HCT116 (cell line): ENCODE measurements around the gene GYS1. TPM values are rescaled to one million over a fixed set of nuclear protein-coding genes. Genes with fewer than 3 reads are reported as not detected.
"Not testable (repeated sequence)": the region's sequence is repeated elsewhere in the genome, so short reads cannot be mapped to it uniquely, and the experiment has no call there.

Experiments
- ATAC-seq: fragments of 200-7000 bp; cut with Tn5 transposase; 2 replicates; pipeline ENCODE4 v1.9.1; 2020; ENCODE audit warnings: mild to moderate bottlenecking, moderate library complexity
- BruUV-seq: library from RNA; stranded (reverse); fragments of 400-500 nt; replicated peaks from 2 replicates; lab custom pipeline; 2021; lab: Mats Ljungman, UMichigan
- CTCF ChIA-PET: fragments of 300-600 bp; sonication (Branson Sonifier 250); formaldehyde crosslinking; loops from one replicate; lab custom pipeline; 2021; ENCODE audit warnings: antibody characterized with exemption; lab: Charles Lee
- POLR2A ChIA-PET: fragments of 300-600, 350-600 bp; sonication (Branson Sonifier 250); formaldehyde crosslinking; loops from one replicate; lab custom pipeline; 2021; ENCODE audit warnings: antibody characterized with exemption; lab: Charles Lee
- RAD21 ChIA-PET, 2 experiments: fragments of 300-600 bp; sonication (Branson Sonifier 250); formaldehyde crosslinking; loops; one replicate each; lab custom pipeline; 2023; ENCODE audit warnings: low total read pairs in 2 of 2; ENCODE audit not compliant: uncharacterized antibody in 2 of 2, unreplicated experiment in 2 of 2, low non-redundant PET in 1 of 2; lab: Charles Lee
- DNase-seq: peaks from one replicate; pipeline ENCODE4 v3.0.0-alpha.2; 2010; ENCODE audit warnings: low read depth, low spot score
- H2AFZ ChIP-seq: fragments of 200-600 bp; shearing (Covaris generic), sonication (generic); 2 replicates; pipeline ENCODE4 v1.6.1; 2017; ENCODE audit warnings: low read depth, mixed run types, mixed read lengths, antibody characterized with exemption, low read length; ENCODE audit not compliant: poor library complexity, severe bottlenecking
- H3K27ac ChIP-seq: 2 replicates; pipeline ENCODE4 v1.5.1; 2012; ENCODE audit warnings: low read depth, low read length
- H3K27me3 ChIP-seq: fragments of 200-600 bp; sonication (generic); 2 replicates; pipeline ENCODE4 v1.6.1; 2016; ENCODE audit warnings: mixed run types, low read length, mixed read lengths; ENCODE audit not compliant: insufficient read depth
- H3K36me3 ChIP-seq, 2 experiments: fragments of 200-500 bp in 1 of 2; fragments of 200-600 bp in 1 of 2; sonication (Bioruptor generic) in 1 of 2; sonication (generic) in 1 of 2; 2 replicates each; pipeline versions ENCODE4 v1.5.1 to v1.6.1; 2014 to 2016; ENCODE audit warnings: low read length in 2 of 2, inconsistent platforms in 1 of 2, mixed read lengths in 1 of 2, mixed run types in 1 of 2; ENCODE audit not compliant: insufficient read depth in 2 of 2, control insufficient read depth in 1 of 2
- H3K4me1 ChIP-seq, 2 experiments: fragments of 200-600 bp in 1 of 2; sonication (generic) in 1 of 2; 2 replicates each; pipeline versions ENCODE4 v1.5.1 to v1.6.1; 2012 to 2017; ENCODE audit warnings: low read length in 2 of 2, inconsistent platforms in 1 of 2, mild to moderate bottlenecking in 1 of 2, mixed read lengths in 1 of 2, mixed run types in 1 of 2, moderate library complexity in 1 of 2; ENCODE audit not compliant: insufficient read depth in 2 of 2, control insufficient read depth in 1 of 2
- H3K4me2 ChIP-seq: fragments of 200-600 bp; sonication (generic); 2 replicates; pipeline ENCODE4 v1.6.1; 2017; ENCODE audit warnings: mixed run types, low read length, mixed read lengths
- H3K4me3 ChIP-seq, 2 experiments: fragments of 200-600 bp in 1 of 2; sonication (generic) in 1 of 2; replicated peaks in 1 of 2; 2 replicates each; pipeline ENCODE4 v1.5.1; 2011 to 2016; ENCODE audit warnings: low read length in 2 of 2, control low read depth in 1 of 2, low read depth in 1 of 2, mild to moderate bottlenecking in 1 of 2, mixed read lengths in 1 of 2, mixed run types in 1 of 2
- H3K79me2 ChIP-seq: fragments of 200-600 bp; sonication (generic); 2 replicates; pipeline ENCODE4 v1.6.1; 2017; ENCODE audit warnings: mild to moderate bottlenecking, mixed run types, low read length, moderate library complexity, mixed read lengths; ENCODE audit not compliant: insufficient read depth
- H3K9ac ChIP-seq: fragments of 200-600 bp; sonication (generic); 2 replicates; pipeline ENCODE4 v1.6.1; 2016; ENCODE audit warnings: low read length, mixed read lengths
- H3K9me2 ChIP-seq: fragments of 200-600 bp; sonication (generic), shearing (Covaris generic); 2 replicates; pipeline ENCODE4 v1.6.1; 2017; ENCODE audit warnings: mixed run types, mild to moderate bottlenecking, moderate library complexity; ENCODE audit not compliant: insufficient read depth
- H3K9me3 ChIP-seq, 2 experiments: fragments of 200-500 bp in 1 of 2; fragments of 200-600 bp in 1 of 2; sonication (Bioruptor generic) in 1 of 2; sonication (generic) in 1 of 2; 2 replicates each; pipeline ENCODE4 v1.6.1; 2014 to 2017; ENCODE audit warnings: low read length in 2 of 2, mixed read lengths in 2 of 2, inconsistent platforms in 1 of 2, low read depth in 1 of 2, mild to moderate bottlenecking in 1 of 2, mixed run types in 1 of 2, moderate library complexity in 1 of 2; ENCODE audit not compliant: control insufficient read depth in 1 of 2, insufficient read depth in 1 of 2
- H4K20me1 ChIP-seq: fragments of 200-600 bp; sonication (generic), shearing (Covaris generic); 2 replicates; pipeline ENCODE4 v1.6.1; 2017; ENCODE audit warnings: mixed run types, mild to moderate bottlenecking, moderate library complexity; ENCODE audit not compliant: insufficient read depth
- EZH2 ChIP-seq: fragments of 200-600 bp; sonication (generic); IDR thresholded peaks from 2 replicates; pipeline ENCODE4 v1.6.1; 2017; ENCODE audit warnings: antibody characterized with exemption, mixed run types
- FOSL1 ChIP-seq: IDR thresholded peaks from 2 replicates; pipeline ENCODE4 v1.6.1; 2012; ENCODE audit warnings: low read depth
- JUND ChIP-seq: IDR thresholded peaks from 2 replicates; pipeline ENCODE4 v1.6.1; 2012
- POLR2AphosphoS5 ChIP-seq: IDR thresholded peaks from 2 replicates; pipeline ENCODE4 v1.6.1; 2011; ENCODE audit warnings: mild to moderate bottlenecking, low read depth, low read length, moderate library complexity
- SP1 ChIP-seq: IDR thresholded peaks from 2 replicates; pipeline ENCODE4 v1.6.1; 2012; ENCODE audit warnings: low read depth
- intact Hi-C: fragments of 100-400 bp; cut with micrococcal nuclease; formaldehyde crosslinking; loops from 2 replicates; pipeline ENCODE4 v1.10.0; 2022
- total RNA-seq: library from RNA; stranded (reverse); gene quantifications from one replicate; pipeline ENCODE4 v1.2.1, GENCODE V29; 2021; ENCODE audit not compliant: unreplicated experiment
- TF ChIP-seq, protein P1 (sequence below): IDR thresholded peaks from 2 replicates; pipeline ENCODE4 v1.6.1; 2012

GYS1 gene
- total RNA-seq, 1 experiment from 2014 or later = 50.7 TPM

- H3K79me2 ChIP-seq, H3K9me2 ChIP-seq, RAD21 ChIA-PET, intact Hi-C loops, H3K27me3 ChIP-seq, H3K4me3 ChIP-seq, H3K9me3 ChIP-seq, H2AFZ ChIP-seq, H3K36me3 ChIP-seq, ATAC-seq, CTCF ChIA-PET, H4K20me1 ChIP-seq, BruUV-seq, DNase-seq: not testable (repeated sequence)
- Histone ChIP-seq H3K27ac (peak overlapping the region; percentile 31; the same call in 1 of the 2 replicates), H3K4me2 (peak overlapping the region; percentile 70), H3K4me1 (peaks cover 25 to 45% of the 10 kb centered on the region in 2 experiments), H3K9ac (peak overlapping the region; percentile 45)
- POLR2A ChIA-PET = interaction anchor here (0.6 kb wide), 1 partner anchor 436 kb away, joined by 3 read pairs; no protein-coding TSS in a partner anchor
These were observed 49.6 kb upstream of the GYS1 start for GRCh38 chr19:49042666-49043065.

DNA sequence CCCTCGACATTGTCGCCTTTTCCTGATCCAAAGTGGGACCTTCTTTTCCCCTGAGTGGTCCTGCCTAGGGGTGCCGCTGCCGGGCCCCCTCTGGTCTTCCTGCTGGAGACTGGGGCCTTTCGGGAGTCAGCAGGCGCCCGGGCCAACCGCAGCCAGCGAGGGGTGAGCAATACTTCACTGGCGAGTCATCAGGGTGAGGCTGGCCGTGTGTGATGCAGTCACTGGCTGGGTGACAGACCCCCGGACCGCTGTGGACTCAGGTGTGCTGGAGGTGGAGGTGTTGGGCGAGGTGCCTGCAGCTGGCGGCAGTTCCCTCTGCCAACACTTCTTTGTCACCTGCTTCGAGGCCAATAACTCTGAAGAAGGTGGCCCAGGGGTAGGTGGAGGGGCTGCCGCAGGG lies 49.1 kb upstream of the GYS1 start:
- no peaks in the 10 kb centered on the region for H4K20me1 ChIP-seq
- no peaks in the 10 kb centered on the region for H3K27me3 ChIP-seq
- ATAC-seq (peak; percentile 68), DNase-seq (no peak)
- no TSS peak for BruUV-seq
- H3K27ac ChIP-seq = peak overlapping the region; percentile 31
- intact Hi-C loops = no loop called here
- POLR2A ChIA-PET = interaction anchor here (0.6 kb wide), 1 partner anchor 437 kb away, joined by 3 read pairs; no protein-coding TSS in a partner anchor
- no peak overlapping the region for H3K4me3 ChIP-seq
- H3K9me3 ChIP-seq = no peaks in the 10 kb centered on the region
- H2AFZ ChIP-seq = no peak overlapping the region
- H3K4me1 ChIP-seq = peaks cover 25 to 45% of the 10 kb centered on the region in 2 experiments
- H3K9me2 ChIP-seq = no peaks in the 10 kb centered on the region
- no peaks in the 10 kb centered on the region for H3K36me3 ChIP-seq
- peak overlapping the region; percentile 70 for H3K4me2 ChIP-seq
- TF ChIP-seq, protein P1, sequence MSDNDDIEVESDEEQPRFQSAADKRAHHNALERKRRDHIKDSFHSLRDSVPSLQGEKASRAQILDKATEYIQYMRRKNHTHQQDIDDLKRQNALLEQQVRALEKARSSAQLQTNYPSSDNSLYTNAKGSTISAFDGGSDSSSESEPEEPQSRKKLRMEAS = peak; percentile 59
- TF ChIP-seq FOSL1 (peak; percentile 65), EZH2 (no peak), JUND (peak; percentile 62), SP1 (peak; percentile 47), POLR2AphosphoS5 (0 out of 2 replicates have a peak, but pooled peaks have one; percentile 16)
- TF ChIP-seq, all 23 proteins: peak for 5
- no peaks in the 10 kb centered on the region for H3K79me2 ChIP-seq
- ChIA-PET CTCF (no interaction called here), RAD21 (no interaction called here)
- H3K9ac ChIP-seq = peak overlapping the region; percentile 45

DNA sequence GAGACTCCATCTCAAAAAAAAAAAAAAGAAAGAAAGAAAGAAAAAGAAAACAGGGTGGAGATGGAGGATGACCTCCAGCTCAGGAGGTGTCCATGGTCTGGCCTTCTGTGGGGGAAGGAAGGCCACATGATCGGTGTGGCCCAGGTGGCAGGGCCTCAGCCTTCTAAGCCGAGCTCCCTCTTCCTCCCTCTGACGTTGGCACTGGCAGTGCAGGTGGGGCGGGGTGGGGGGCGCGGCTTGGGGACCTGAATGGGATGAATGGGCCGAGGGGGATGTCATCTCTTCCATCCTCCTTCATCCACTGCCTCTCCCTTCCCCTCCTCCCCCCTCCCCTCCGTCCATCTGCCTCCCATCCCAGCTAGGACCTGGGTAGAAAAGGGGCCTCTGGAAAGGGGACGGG lies 46.6 kb upstream of the GYS1 start:
- H3K4me2 ChIP-seq, DNase-seq, H3K4me3 ChIP-seq, intact Hi-C loops, H3K79me2 ChIP-seq, H3K27ac ChIP-seq, H3K27me3 ChIP-seq, RAD21 ChIA-PET, H3K36me3 ChIP-seq, H3K9me3 ChIP-seq, POLR2A ChIA-PET, H3K9me2 ChIP-seq, H3K9ac ChIP-seq, H2AFZ ChIP-seq, ATAC-seq, BruUV-seq, H4K20me1 ChIP-seq, CTCF ChIA-PET: not testable (repeated sequence)
- H3K4me1 ChIP-seq = peaks cover 25 to 45% of the 10 kb centered on the region in 2 experiments
